HEK293 (cell line): Measurements from ENCODE around the gene TSPAN13.

Source experiments
- CTCF ChIA-PET: fragments of 350-600 bp; formaldehyde crosslinking; extraction: SDS; loops from one replicate; lab custom pipeline; 2021; ENCODE audit warnings: antibody characterized with exemption; lab: Yijun Ruan, JAX
- POLR2A ChIA-PET: fragments of 300-600 bp; formaldehyde crosslinking; extraction: SDS; loops from one replicate; lab custom pipeline; 2020; ENCODE audit warnings: antibody characterized with exemption, inconsistent platforms; lab: Yijun Ruan, JAX
- H3K27ac ChIP-seq: fragments of 200-500 bp; sonication (Bioruptor generic); 2 replicates; pipeline ENCODE4 v1.5.1; 2014; ENCODE audit warnings: low read depth, low read length, control low read depth, inconsistent platforms; ENCODE audit errors: extremely low read depth
- H3K36me3 ChIP-seq, 2 experiments: fragments of 200-500 bp in 1 of 2; sonication (Bioruptor generic) in 1 of 2; 1 replicate in 1 of 2; 2 replicates in 1 of 2; pipeline ENCODE4 v1.5.1; 2014 to 2017; ENCODE audit warnings: inconsistent platforms in 2 of 2, low read length in 2 of 2; ENCODE audit not compliant: control insufficient read depth in 2 of 2, insufficient read depth in 1 of 2
- H3K4me1 ChIP-seq: fragments of 200-500 bp; sonication (Bioruptor generic); 2 replicates; pipeline ENCODE4 v1.5.1; 2014; ENCODE audit warnings: mild to moderate bottlenecking, low read length, inconsistent platforms; ENCODE audit not compliant: control insufficient read depth, insufficient read depth
- H3K4me3 ChIP-seq: 2 replicates; pipeline ENCODE4 v1.5.1; 2011; ENCODE audit warnings: low read depth, mild to moderate bottlenecking, control low read depth, low read length, moderate library complexity
- H3K9me3 ChIP-seq: fragments of 200-500 bp; sonication (Bioruptor generic); 2 replicates; pipeline ENCODE4 v1.5.1; 2014; ENCODE audit warnings: low read depth, low read length, inconsistent platforms; ENCODE audit not compliant: control insufficient read depth, insufficient read depth
- IKZF3 ChIP-seq: fragments of 450-650 bp; IDR thresholded peaks from 2 replicates; pipeline ENCODE4 v1.5.0; 2018; ENCODE audit warnings: missing biosample characterization, mild to moderate bottlenecking, missing genetic modification characterization, moderate library complexity
- OVOL3 ChIP-seq: fragments of 450-650 bp; formaldehyde crosslinking; IDR thresholded peaks from 2 replicates; pipeline ENCODE4 v1.5.1; 2016; ENCODE audit warnings: missing biosample characterization, missing genetic modification characterization
- PRDM10 ChIP-seq: fragments of 450-650 bp; formaldehyde crosslinking; IDR thresholded peaks from 2 replicates; pipeline ENCODE4 v1.5.1; 2016; ENCODE audit warnings: missing biosample characterization, missing genetic modification characterization
- RBAK ChIP-seq: fragments of 450-650 bp; formaldehyde crosslinking; IDR thresholded peaks from 2 replicates; pipeline ENCODE4 v1.5.1; 2016; ENCODE audit warnings: missing biosample characterization, missing genetic modification characterization
- SP7 ChIP-seq: fragments of 450-650 bp; formaldehyde crosslinking; IDR thresholded peaks from 2 replicates; pipeline ENCODE4 v1.5.1; 2016; ENCODE audit warnings: missing biosample characterization, missing genetic modification characterization
- ZBTB11 ChIP-seq: fragments of 450-650 bp; formaldehyde crosslinking; conservative IDR thresholded peaks from 2 replicates; pipeline ENCODE4 v1.5.1; 2016; ENCODE audit warnings: low read depth, missing biosample characterization, missing genetic modification characterization
- ZBTB17 ChIP-seq: fragments of 450-650 bp; formaldehyde crosslinking; IDR thresholded peaks from 2 replicates; pipeline ENCODE4 v1.5.1; 2016; ENCODE audit warnings: missing biosample characterization, missing genetic modification characterization
- ZBTB44 ChIP-seq: fragments of 450-650 bp; IDR thresholded peaks from 2 replicates; pipeline ENCODE4 v1.5.1; 2018; ENCODE audit warnings: missing biosample characterization, mild to moderate bottlenecking, missing genetic modification characterization
- ZBTB8A ChIP-seq: fragments of 450-650 bp; formaldehyde crosslinking; IDR thresholded peaks from 2 replicates; pipeline ENCODE4 v1.5.1; 2016; ENCODE audit warnings: missing biosample characterization, missing genetic modification characterization
- ZNF114 ChIP-seq: fragments of 450-650 bp; formaldehyde crosslinking; IDR thresholded peaks from 2 replicates; pipeline ENCODE4 v1.5.0; 2017; ENCODE audit warnings: missing biosample characterization, missing genetic modification characterization
- ZNF146 ChIP-seq: fragments of 450-650 bp; formaldehyde crosslinking; IDR thresholded peaks from 2 replicates; pipeline ENCODE4 v1.5.1; 2016; ENCODE audit warnings: missing biosample characterization, missing genetic modification characterization
- ZNF169 ChIP-seq: fragments of 450-650 bp; formaldehyde crosslinking; IDR thresholded peaks from 2 replicates; pipeline ENCODE4 v1.5.1; 2016; ENCODE audit warnings: missing biosample characterization, missing genetic modification characterization
- ZNF19 ChIP-seq: fragments of 450-650 bp; formaldehyde crosslinking; IDR thresholded peaks from 2 replicates; pipeline ENCODE4; 2016; ENCODE audit warnings: missing biosample characterization, missing genetic modification characterization, low read depth
- ZNF223 ChIP-seq: fragments of 450-650 bp; formaldehyde crosslinking; IDR thresholded peaks from 2 replicates; pipeline ENCODE4 v1.5.1; 2016; ENCODE audit warnings: missing biosample characterization, missing genetic modification characterization
- ZNF302 ChIP-seq: fragments of 450-650 bp; formaldehyde crosslinking; IDR thresholded peaks from 2 replicates; pipeline ENCODE4 v1.5.1; 2016; ENCODE audit warnings: missing biosample characterization, missing genetic modification characterization, low read depth
- ZNF350 ChIP-seq: fragments of 450-650 bp; formaldehyde crosslinking; IDR thresholded peaks from 2 replicates; pipeline ENCODE4 v1.5.0; 2017; ENCODE audit warnings: missing biosample characterization, mild to moderate bottlenecking, missing genetic modification characterization
- ZNF37A ChIP-seq: fragments of 450-650 bp; IDR thresholded peaks from 2 replicates; pipeline ENCODE4 v1.5.1; 2018; ENCODE audit warnings: missing biosample characterization, missing genetic modification characterization
- ZNF449 ChIP-seq: fragments of 450-650 bp; formaldehyde crosslinking; IDR thresholded peaks from 2 replicates; pipeline ENCODE4 v1.5.1; 2017; ENCODE audit warnings: missing biosample characterization, mild to moderate bottlenecking, missing genetic modification characterization, moderate library complexity
- ZNF510 ChIP-seq: fragments of 450-650 bp; formaldehyde crosslinking; IDR thresholded peaks from 2 replicates; pipeline ENCODE4 v1.5.1; 2018; ENCODE audit warnings: mild to moderate bottlenecking, missing genetic modification characterization, missing biosample characterization; ENCODE audit not compliant: insufficient replicate concordance
- ZNF561 ChIP-seq: fragments of 450-650 bp; IDR thresholded peaks from 2 replicates; pipeline ENCODE4 v1.5.1; 2018; ENCODE audit warnings: missing biosample characterization, missing genetic modification characterization, borderline replicate concordance
- ZNF585B ChIP-seq: fragments of 450-650 bp; formaldehyde crosslinking; IDR thresholded peaks from 2 replicates; pipeline ENCODE4 v1.5.1; 2016; ENCODE audit warnings: missing biosample characterization, missing genetic modification characterization
- ZNF610 ChIP-seq: fragments of 450-650 bp; formaldehyde crosslinking; IDR thresholded peaks from 2 replicates; pipeline ENCODE4 v1.5.1; 2016; ENCODE audit warnings: missing biosample characterization, missing genetic modification characterization, borderline replicate concordance
- ZNF623 ChIP-seq: fragments of 450-650 bp; formaldehyde crosslinking; IDR thresholded peaks from 2 replicates; pipeline ENCODE4 v1.5.1; 2016; ENCODE audit warnings: missing biosample characterization, missing genetic modification characterization
- ZNF645 ChIP-seq: fragments of 450-650 bp; formaldehyde crosslinking; IDR thresholded peaks from 2 replicates; pipeline ENCODE4; 2016; ENCODE audit warnings: missing biosample characterization, missing genetic modification characterization
- ZNF664 ChIP-seq: fragments of 450-650 bp; formaldehyde crosslinking; IDR thresholded peaks from 2 replicates; pipeline ENCODE4 v1.5.1; 2016; ENCODE audit warnings: missing biosample characterization, missing genetic modification characterization
- ZNF837 ChIP-seq: fragments of 450-650 bp; formaldehyde crosslinking; IDR thresholded peaks from 2 replicates; pipeline ENCODE4 v1.5.1; 2016; ENCODE audit warnings: missing biosample characterization, missing genetic modification characterization

The TSPAN13 gene

GRCh38 chr7:16805441-16805840, 51.9 kb downstream of the TSPAN13 start:
- TF ChIP-seq IKZF3 (tag by site-specific recombination), result no peak
- no peak for TF ChIP-seq OVOL3 (tag by site-specific recombination)
- no peak for TF ChIP-seq ZNF19 (tag by site-specific recombination)
- no peak for TF ChIP-seq ZNF146
- TF ChIP-seq ZNF585B (tag by site-specific recombination), result no peak
- no peak for TF ChIP-seq ZNF510 (tag by site-specific recombination)
- TF ChIP-seq ZBTB17 (tag by site-specific recombination), result no peak
- no peak for TF ChIP-seq ZNF37A (tag by site-specific recombination)
- TF ChIP-seq PRDM10 (tag by site-specific recombination), result no peak
- no peak for TF ChIP-seq ZNF223
- TF ChIP-seq ZNF350 (tag by site-specific recombination), result no peak
- TF ChIP-seq ZNF561 (tag by site-specific recombination), result no peak
- TF ChIP-seq ZNF623 (tag by site-specific recombination), result no peak
- no peak for TF ChIP-seq ZNF664 (tag by site-specific recombination)
- no peak for TF ChIP-seq ZNF169 (tag by site-specific recombination)
- no peak for TF ChIP-seq ZBTB8A
- TF ChIP-seq ZNF837, result no peak
- ChIA-PET POLR2A (no interaction called here), CTCF (interaction anchor here (0.6 kb wide), 1 partner anchor 79 kb away, joined by 3 read pairs; no protein-coding TSS in a partner anchor)
- Histone ChIP-seq H3K27ac (no peak overlapping the region), H3K9me3 (no peaks in the 10 kb centered on the region), H3K36me3 (no peaks in the 10 kb centered on the region), H3K4me3 (no peak overlapping the region), H3K4me1 (peaks cover 3% of the 10 kb centered on the region)

GRCh38 chr7:16810112-16810511, 56.6 kb downstream of the TSPAN13 start:
- Histone ChIP-seq H3K4me1 (peaks cover 7% of the 10 kb centered on the region), H3K36me3 (no peaks in the 10 kb centered on the region), H3K4me3 (no peak overlapping the region), H3K27ac (no peak overlapping the region), H3K9me3 (no peaks in the 10 kb centered on the region)
- POLR2A ChIA-PET, result no interaction called here
- CTCF ChIA-PET, result interaction anchor here (0.9 kb wide), 1 partner anchor 9 kb away, joined by 7 read pairs; no protein-coding TSS in a partner anchor
- TF ChIP-seq SP7 (tag by site-specific recombination), result no peak
- TF ChIP-seq ZNF302 (tag by site-specific recombination), result no peak
- no peak for TF ChIP-seq RBAK (tag by site-specific recombination)
- TF ChIP-seq ZNF37A (tag by site-specific recombination), result no peak
- no peak for TF ChIP-seq ZNF510 (tag by site-specific recombination)
- no peak for TF ChIP-seq ZBTB11 (tag by site-specific recombination)
- TF ChIP-seq ZNF645, result no peak
- no peak for TF ChIP-seq ZNF114 (tag by site-specific recombination)
- no peak for TF ChIP-seq ZNF610 (tag by site-specific recombination)
- no peak for TF ChIP-seq ZNF623 (tag by site-specific recombination)
- TF ChIP-seq ZNF449, result no peak
- no peak for TF ChIP-seq ZBTB44
